Effector memory CD4-positive, alpha-beta T cell (primary cell): Measurements from ENCODE around the gene PGLYRP4.

ENCODE experiments used
- DNase-seq, 3 donors: peaks; one replicate each; pipeline ENCODE4 v3.0.0-alpha.2; 2020
- H3K27ac ChIP-seq: 2 replicates; pipeline ENCODE4 v1.7.0; 2013; ENCODE audit warnings: mild to moderate bottlenecking, low read length, moderate library complexity; ENCODE audit not compliant: insufficient read depth, poor library complexity, severe bottlenecking
- H3K27me3 ChIP-seq: replicated peaks from 2 replicates; pipeline ENCODE4 v1.7.0; 2013; ENCODE audit warnings: mild to moderate bottlenecking, low read length; ENCODE audit not compliant: insufficient read depth, control insufficient read depth, poor library complexity, severe bottlenecking
- H3K36me3 ChIP-seq: 2 replicates; pipeline ENCODE4 v1.7.0; 2013; ENCODE audit warnings: mild to moderate bottlenecking, low read length, moderate library complexity; ENCODE audit not compliant: control insufficient read depth, insufficient read depth
- H3K4me1 ChIP-seq: 2 replicates; pipeline ENCODE4 v1.7.0; 2013; ENCODE audit warnings: low read length, mild to moderate bottlenecking; ENCODE audit not compliant: control insufficient read depth, insufficient read depth, poor library complexity, severe bottlenecking
- H3K4me3 ChIP-seq: 2 replicates; pipeline ENCODE4 v1.7.0; 2013; ENCODE audit warnings: low read length, low read depth, mild to moderate bottlenecking; ENCODE audit not compliant: insufficient read depth, poor library complexity, severe bottlenecking
- H3K9me3 ChIP-seq: 2 replicates; pipeline ENCODE4 v1.7.0; 2013; ENCODE audit warnings: mild to moderate bottlenecking, low read length, moderate library complexity; ENCODE audit not compliant: control insufficient read depth

PGLYRP4 gene

GRCh38 chr1:153293851-153294250, 54.8 kb downstream of the PGLYRP4 start:
- Histone ChIP-seq H3K36me3 (no peaks in the 10 kb centered on the region), H3K4me1 (peaks cover 14% of the 10 kb centered on the region), H3K27ac (no peak overlapping the region), H3K27me3 (peaks cover 3% of the 10 kb centered on the region), H3K9me3 (no peaks in the 10 kb centered on the region), H3K4me3 (no peak overlapping the region)
- DNase-seq: no peak

GRCh38 chr1:153293480-153293775, 55.2 kb downstream of the PGLYRP4 start:
- no peaks in the 10 kb centered on the region for H3K36me3 ChIP-seq
- peaks cover 3% of the 10 kb centered on the region for H3K27me3 ChIP-seq
- H3K27ac ChIP-seq: no peak overlapping the region
- no peaks in the 10 kb centered on the region for H3K9me3 ChIP-seq
- no peak overlapping the region for H3K4me3 ChIP-seq
- peaks cover 14% of the 10 kb centered on the region for H3K4me1 ChIP-seq
- DNase-seq: no peak

GRCh38 chr1:153292740-153293479, 55.7 kb downstream of the PGLYRP4 start:
- no peak overlapping the region for H3K4me3 ChIP-seq
- no peak overlapping the region for H3K27ac ChIP-seq
- no peaks in the 10 kb centered on the region for H3K9me3 ChIP-seq
- peaks cover 14% of the 10 kb centered on the region for H3K4me1 ChIP-seq
- peaks cover 3% of the 10 kb centered on the region for H3K27me3 ChIP-seq
- H3K36me3 ChIP-seq: no peaks in the 10 kb centered on the region
- DNase-seq: no peak

- H3K36me3 ChIP-seq: no peaks in the 10 kb centered on the region
- H3K4me1 ChIP-seq: peaks cover 14% of the 10 kb centered on the region
- H3K9me3 ChIP-seq: no peaks in the 10 kb centered on the region
- no peak overlapping the region for H3K4me3 ChIP-seq
- no peak overlapping the region for H3K27ac ChIP-seq
- no peak for DNase-seq
- peaks cover 3% of the 10 kb centered on the region for H3K27me3 ChIP-seq
These were observed 56.5 kb downstream of the PGLYRP4 start for GRCh38 chr1:153292185-153292584.

GRCh38 chr1:153291514-153291913, 57.1 kb downstream of the PGLYRP4 start:
- DNase-seq: no peak
- H3K9me3 ChIP-seq: no peaks in the 10 kb centered on the region
- H3K36me3 ChIP-seq: no peaks in the 10 kb centered on the region
- H3K4me3 ChIP-seq: no peak overlapping the region
- peaks cover 14% of the 10 kb centered on the region for H3K4me1 ChIP-seq
- H3K27me3 ChIP-seq: peaks cover 3% of the 10 kb centered on the region
- no peak overlapping the region for H3K27ac ChIP-seq

- Histone ChIP-seq H3K27ac (no peak overlapping the region), H3K9me3 (no peaks in the 10 kb centered on the region), H3K27me3 (no peaks in the 10 kb centered on the region), H3K4me1 (peaks cover 9% of the 10 kb centered on the region), H3K4me3 (no peak overlapping the region), H3K36me3 (no peaks in the 10 kb centered on the region)
- DNase-seq: no peak
These were observed 59.9 kb downstream of the PGLYRP4 start for GRCh38 chr1:153288634-153289275.
